Nephron progenitor cell (in vitro differentiated cells): ENCODE results near the gene ADAMTS13.
A peak's percentile ranks its signal among the peaks of the same experiment; 100 is the strongest.

Experiments
- DNase-seq: peaks from one replicate; pipeline ENCODE4 v3.0.0; 2021
- H3K27ac Mint-ChIP-seq: 2 replicates; pipeline ENCODE4 v1.8.0; 2021; ENCODE audit warnings: mild to moderate bottlenecking, moderate library complexity, mixed read lengths
- H3K27me3 Mint-ChIP-seq: 2 replicates; pipeline ENCODE4 v1.8.0; 2021; ENCODE audit warnings: mild to moderate bottlenecking, low read depth, mixed read lengths; ENCODE audit not compliant: poor library complexity
- H3K36me3 Mint-ChIP-seq: 2 replicates; pipeline ENCODE4 v1.8.0; 2021; ENCODE audit warnings: low read depth, mixed read lengths
- H3K4me1 Mint-ChIP-seq: 2 replicates; pipeline ENCODE4 v1.8.0; 2021; ENCODE audit warnings: mixed read lengths
- H3K4me3 Mint-ChIP-seq: 2 replicates; pipeline ENCODE4 v1.8.0; 2021; ENCODE audit warnings: mild to moderate bottlenecking, moderate library complexity, mixed read lengths
- H3K9me3 Mint-ChIP-seq: 2 replicates; pipeline ENCODE4 v1.8.0; 2021; ENCODE audit warnings: mild to moderate bottlenecking, moderate library complexity, mixed read lengths
- TF ChIP-seq, protein P1 (sequence below): fragments of 200-600 bp; sonication (generic); IDR thresholded peaks from 2 replicates; pipeline ENCODE4 v1.5.0; 2021; ENCODE audit warnings: antibody characterized with exemption

The ADAMTS13 gene

DNA sequence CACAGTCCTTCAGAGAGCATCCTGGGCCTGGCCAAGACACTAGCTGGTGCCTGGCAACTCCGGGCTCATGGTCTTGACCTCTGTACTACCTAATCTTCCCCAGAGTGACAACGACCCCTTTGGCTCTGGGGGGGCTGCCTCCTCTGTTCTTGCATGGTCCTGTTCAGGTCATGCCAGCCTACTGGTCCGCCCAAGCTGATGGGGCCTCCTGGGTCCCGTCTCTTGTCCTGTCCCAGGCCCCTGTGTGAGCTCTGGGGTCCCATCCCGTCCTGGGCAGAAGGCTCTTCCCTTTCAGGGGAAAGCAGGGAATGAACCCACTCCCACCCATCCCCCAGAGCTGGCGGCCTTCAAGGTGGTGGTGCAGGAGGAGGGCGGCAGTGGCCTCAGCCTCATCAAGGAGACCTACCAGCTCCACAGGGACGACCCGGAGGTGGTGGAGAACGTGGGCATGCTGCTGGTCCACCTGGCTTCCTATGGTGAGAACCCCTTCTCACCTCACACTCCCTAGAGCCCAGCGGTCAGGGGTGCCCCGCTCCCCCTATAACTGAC, 17.6 kb upstream of the ADAMTS13 start:
- no peaks in the 10 kb centered on the region for H3K9me3 Mint-ChIP-seq
- H3K27me3 Mint-ChIP-seq = no peaks in the 10 kb centered on the region
- TF ChIP-seq, protein P1, sequence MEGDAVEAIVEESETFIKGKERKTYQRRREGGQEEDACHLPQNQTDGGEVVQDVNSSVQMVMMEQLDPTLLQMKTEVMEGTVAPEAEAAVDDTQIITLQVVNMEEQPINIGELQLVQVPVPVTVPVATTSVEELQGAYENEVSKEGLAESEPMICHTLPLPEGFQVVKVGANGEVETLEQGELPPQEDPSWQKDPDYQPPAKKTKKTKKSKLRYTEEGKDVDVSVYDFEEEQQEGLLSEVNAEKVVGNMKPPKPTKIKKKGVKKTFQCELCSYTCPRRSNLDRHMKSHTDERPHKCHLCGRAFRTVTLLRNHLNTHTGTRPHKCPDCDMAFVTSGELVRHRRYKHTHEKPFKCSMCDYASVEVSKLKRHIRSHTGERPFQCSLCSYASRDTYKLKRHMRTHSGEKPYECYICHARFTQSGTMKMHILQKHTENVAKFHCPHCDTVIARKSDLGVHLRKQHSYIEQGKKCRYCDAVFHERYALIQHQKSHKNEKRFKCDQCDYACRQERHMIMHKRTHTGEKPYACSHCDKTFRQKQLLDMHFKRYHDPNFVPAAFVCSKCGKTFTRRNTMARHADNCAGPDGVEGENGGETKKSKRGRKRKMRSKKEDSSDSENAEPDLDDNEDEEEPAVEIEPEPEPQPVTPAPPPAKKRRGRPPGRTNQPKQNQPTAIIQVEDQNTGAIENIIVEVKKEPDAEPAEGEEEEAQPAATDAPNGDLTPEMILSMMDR = no peak
- peak overlapping the region; percentile 81 for H3K27ac Mint-ChIP-seq
- DNase-seq = no peak
- peaks cover 10% of the 10 kb centered on the region for H3K4me1 Mint-ChIP-seq
- peaks cover 35% of the 10 kb centered on the region for H3K36me3 Mint-ChIP-seq
- no peak overlapping the region for H3K4me3 Mint-ChIP-seq

- no peaks in the 10 kb centered on the region for H3K27me3 Mint-ChIP-seq
- TF ChIP-seq, protein P1 = no peak
Measured at GRCh38 chr9:133405508-133406438, 16.4 kb upstream of the ADAMTS13 start.

GRCh38 chr9:133406480-133407307, 15.5 kb upstream of the ADAMTS13 start:
- Mint-ChIP-seq H3K27ac (no peak overlapping the region), H3K9me3 (no peaks in the 10 kb centered on the region), H3K27me3 (no peaks in the 10 kb centered on the region), H3K4me1 (peaks cover 10% of the 10 kb centered on the region), H3K36me3 (peaks cover 51% of the 10 kb centered on the region), H3K4me3 (no peak overlapping the region)
- peak; percentile 85 for DNase-seq
- TF ChIP-seq, protein P1 = peak; percentile 85

More at GRCh38 chr9:133405508-133406438, 16.4 kb upstream of the ADAMTS13 start:
- Mint-ChIP-seq H3K27ac (no peak overlapping the region), H3K4me1 (peaks cover 10% of the 10 kb centered on the region), H3K9me3 (no peaks in the 10 kb centered on the region), H3K4me3 (no peak overlapping the region), H3K36me3 (peaks cover 47% of the 10 kb centered on the region)
- DNase-seq = no peak

DNA sequence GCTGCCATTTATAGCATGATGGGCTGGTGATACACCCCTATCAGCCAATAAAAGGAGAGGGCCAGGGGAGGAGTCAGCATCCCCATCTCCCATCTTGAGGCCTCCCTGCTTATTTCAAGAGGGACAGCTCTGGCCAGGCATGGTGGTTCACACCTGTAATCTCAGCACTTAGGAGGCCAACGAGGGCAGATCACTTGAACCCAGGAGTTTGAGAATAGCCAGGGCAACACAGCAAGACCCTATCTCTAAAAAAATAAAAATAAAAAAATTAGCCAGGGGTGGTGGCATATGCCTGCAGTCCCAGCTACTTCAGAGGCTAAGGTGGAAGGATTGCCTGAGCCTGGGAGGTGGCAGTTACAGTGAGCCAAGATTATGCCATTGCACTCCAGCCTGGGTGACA, 14.1 kb upstream of the ADAMTS13 start:
- H3K36me3 Mint-ChIP-seq = peaks cover 59% of the 10 kb centered on the region

DNA sequence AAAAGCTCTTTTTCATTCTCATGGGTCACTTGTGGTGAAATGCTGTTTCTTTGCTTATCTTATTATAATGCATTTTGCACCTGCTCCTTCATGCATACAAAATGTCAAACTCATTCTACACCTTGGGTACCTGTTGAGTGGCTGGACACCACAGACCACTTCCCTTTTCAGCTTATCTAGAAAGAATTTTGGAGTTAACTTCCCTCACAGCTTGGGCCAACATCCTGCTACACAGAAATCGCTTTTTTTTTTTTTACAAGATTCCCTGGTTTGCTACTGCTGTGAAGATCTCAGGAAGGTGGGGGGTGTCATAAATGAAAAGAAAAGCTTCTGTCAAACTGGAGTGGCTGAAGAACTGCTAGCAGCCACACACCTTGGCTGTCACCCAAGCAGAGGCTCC, 7.0 kb upstream of the ADAMTS13 start:
- Mint-ChIP-seq H3K27ac (no peak overlapping the region), H3K4me3 (no peak overlapping the region), H3K27me3 (no peaks in the 10 kb centered on the region), H3K9me3 (peaks cover 17% of the 10 kb centered on the region), H3K4me1 (peaks cover 41% of the 10 kb centered on the region), H3K36me3 (peaks cover 44% of the 10 kb centered on the region)
- DNase-seq = no peak
- TF ChIP-seq, protein P1 = no peak

More for the DNA sequence above, 14.1 kb upstream of the ADAMTS13 start:
- no peak for DNase-seq
- no peaks in the 10 kb centered on the region for H3K27me3 Mint-ChIP-seq
- H3K27ac Mint-ChIP-seq = no peak overlapping the region
- TF ChIP-seq, protein P1 = no peak
- peaks cover 10% of the 10 kb centered on the region for H3K4me1 Mint-ChIP-seq
- no peak overlapping the region for H3K4me3 Mint-ChIP-seq
- H3K9me3 Mint-ChIP-seq = no peaks in the 10 kb centered on the region
